Type B pancreatic cell (in vitro differentiated cells): ENCODE results near the gene ASMT. TPM values are rescaled to one million over a fixed set of nuclear protein-coding genes. Genes with fewer than 3 reads are reported as not detected.

Experiments
- DNase-seq: peaks from one replicate; pipeline ENCODE4 v3.0.0; 2021; ENCODE audit warnings: mixed read lengths; ENCODE audit not compliant: unreplicated experiment; ENCODE audit errors: extremely low spot score
- H3K27ac Mint-ChIP-seq: 2 replicates; pipeline ENCODE4 v1.8.0; 2021; ENCODE audit warnings: mild to moderate bottlenecking, mixed read lengths
- H3K27me3 Mint-ChIP-seq: 2 replicates; pipeline ENCODE4 v1.8.0; 2021; ENCODE audit warnings: mixed read lengths
- H3K36me3 Mint-ChIP-seq: 2 replicates; pipeline ENCODE4 v1.8.0; 2021; ENCODE audit warnings: mixed read lengths
- H3K4me1 Mint-ChIP-seq: one replicate; pipeline ENCODE4 v1.8.0; 2021; ENCODE audit warnings: mixed read lengths; ENCODE audit not compliant: unreplicated experiment
- H3K4me3 Mint-ChIP-seq: 2 replicates; pipeline ENCODE4 v1.8.0; 2021; ENCODE audit warnings: mild to moderate bottlenecking, mixed read lengths
- H3K9me3 Mint-ChIP-seq: 2 replicates; pipeline ENCODE4 v1.8.0; 2021; ENCODE audit warnings: mixed read lengths
- CTCF ChIP-seq: fragments of 200-600 bp; sonication (generic); conservative IDR thresholded peaks from 2 replicates; pipeline ENCODE4 v1.5.0; 2021; ENCODE audit warnings: antibody characterized with exemption, mild to moderate bottlenecking
- total RNA-seq: library from RNA; stranded (reverse); gene quantifications from 2 replicates; pipeline ENCODE4 v1.2.1, GENCODE V29; 2021; ENCODE audit warnings: low replicate concordance

ASMT gene
- total RNA-seq, 1 donor from 2014 or later = not detected

GRCh38 chrX:1582686-1583437 lies 32.0 kb upstream of the ASMT start:
- DNase-seq = no peak
- Mint-ChIP-seq H3K4me3 (no peak overlapping the region), H3K9me3 (no peaks in the 10 kb centered on the region), H3K36me3 (no peaks in the 10 kb centered on the region), H3K27me3 (no peaks in the 10 kb centered on the region), H3K27ac (no peak overlapping the region), H3K4me1 (no peaks in the 10 kb centered on the region)
- TF ChIP-seq CTCF = no peak

GRCh38 chrX:1584237-1585011 lies 30.4 kb upstream of the ASMT start:
- H3K4me3 Mint-ChIP-seq = no peak overlapping the region
- H3K4me1 Mint-ChIP-seq = no peaks in the 10 kb centered on the region
- H3K36me3 Mint-ChIP-seq = no peaks in the 10 kb centered on the region
- no peak for DNase-seq
- TF ChIP-seq CTCF = no peak
- H3K27ac Mint-ChIP-seq = no peak overlapping the region
- no peaks in the 10 kb centered on the region for H3K9me3 Mint-ChIP-seq
- H3K27me3 Mint-ChIP-seq = no peaks in the 10 kb centered on the region

- H3K4me3 Mint-ChIP-seq = no peak overlapping the region
Measured at GRCh38 chrX:1587161-1587560, 27.7 kb upstream of the ASMT start.

GRCh38 chrX:1589356-1590130 lies 25.3 kb upstream of the ASMT start:
- Mint-ChIP-seq H3K27me3 (no peaks in the 10 kb centered on the region), H3K4me1 (no peaks in the 10 kb centered on the region), H3K4me3 (peak overlapping the region; percentile 39), H3K27ac (peak overlapping the region; percentile 9), H3K36me3 (no peaks in the 10 kb centered on the region), H3K9me3 (no peaks in the 10 kb centered on the region)
- no peak for TF ChIP-seq CTCF
- DNase-seq = no peak

More at GRCh38 chrX:1587161-1587560, 27.7 kb upstream of the ASMT start:
- no peak for DNase-seq
- Mint-ChIP-seq H3K27me3 (no peaks in the 10 kb centered on the region), H3K27ac (no peak overlapping the region), H3K4me1 (no peaks in the 10 kb centered on the region), H3K9me3 (no peaks in the 10 kb centered on the region), H3K36me3 (no peaks in the 10 kb centered on the region)
- TF ChIP-seq CTCF = no peak

GRCh38 chrX:1591102-1591862 lies 23.6 kb upstream of the ASMT start, which contains the start of gene AKAP17A:
Gene AKAP17A (plus strand): TSS chrX:1591604. CDS start chrX:1593463, 1,859 bp downstream.
- no peaks in the 10 kb centered on the region for H3K9me3 Mint-ChIP-seq
- H3K27me3 Mint-ChIP-seq = no peaks in the 10 kb centered on the region
- peaks cover 4% of the 10 kb centered on the region for H3K36me3 Mint-ChIP-seq
- peak within 1 kb of the TSS; percentile 92 for H3K4me3 Mint-ChIP-seq
- H3K4me1 Mint-ChIP-seq = no peaks in the 10 kb centered on the region
- DNase-seq = peak; percentile 98
- TF ChIP-seq CTCF = peak; percentile 23
- peak within 1 kb of the TSS; percentile 93 for H3K27ac Mint-ChIP-seq
